ENCODE results near the gene TNS4.

- TF ChIP-seq CTCF (IDR thresholded peaks at IDR 0.05): no peak
- TF ChIP-seq POLR2A (IDR thresholded peaks at IDR 0.05): no peak
Measured at GRCh38 chr17:40517286-40517662, 15.9 kb upstream of the TNS4 start.

Data from esophagus squamous epithelium (tissue), 4 donors.